ENCODE results near the gene PLEK.

The PLEK gene

DNA sequence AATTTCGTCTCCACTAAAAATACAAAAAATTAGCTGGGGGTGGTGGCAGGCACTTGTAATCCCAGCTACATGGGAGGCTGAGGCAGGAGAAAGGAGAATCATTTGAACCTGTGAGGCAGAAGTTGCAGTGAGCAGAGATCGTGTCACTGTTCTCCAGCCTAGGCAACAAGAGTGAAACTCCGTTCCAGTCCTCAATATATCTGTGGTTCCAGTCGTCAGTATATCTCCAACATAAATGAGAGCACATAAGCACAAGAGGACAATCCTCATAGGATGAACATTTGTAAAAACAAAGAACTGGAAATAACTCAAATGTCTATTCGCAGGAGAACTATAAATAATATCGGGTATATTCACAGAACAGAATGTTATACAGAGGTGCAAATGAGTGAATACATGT, 13.1 kb upstream of the PLEK start:
- TF ChIP-seq, protein P1, sequence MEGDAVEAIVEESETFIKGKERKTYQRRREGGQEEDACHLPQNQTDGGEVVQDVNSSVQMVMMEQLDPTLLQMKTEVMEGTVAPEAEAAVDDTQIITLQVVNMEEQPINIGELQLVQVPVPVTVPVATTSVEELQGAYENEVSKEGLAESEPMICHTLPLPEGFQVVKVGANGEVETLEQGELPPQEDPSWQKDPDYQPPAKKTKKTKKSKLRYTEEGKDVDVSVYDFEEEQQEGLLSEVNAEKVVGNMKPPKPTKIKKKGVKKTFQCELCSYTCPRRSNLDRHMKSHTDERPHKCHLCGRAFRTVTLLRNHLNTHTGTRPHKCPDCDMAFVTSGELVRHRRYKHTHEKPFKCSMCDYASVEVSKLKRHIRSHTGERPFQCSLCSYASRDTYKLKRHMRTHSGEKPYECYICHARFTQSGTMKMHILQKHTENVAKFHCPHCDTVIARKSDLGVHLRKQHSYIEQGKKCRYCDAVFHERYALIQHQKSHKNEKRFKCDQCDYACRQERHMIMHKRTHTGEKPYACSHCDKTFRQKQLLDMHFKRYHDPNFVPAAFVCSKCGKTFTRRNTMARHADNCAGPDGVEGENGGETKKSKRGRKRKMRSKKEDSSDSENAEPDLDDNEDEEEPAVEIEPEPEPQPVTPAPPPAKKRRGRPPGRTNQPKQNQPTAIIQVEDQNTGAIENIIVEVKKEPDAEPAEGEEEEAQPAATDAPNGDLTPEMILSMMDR (IDR thresholded peaks at IDR 0.05; ENCODE audit: low read depth, low read length, missing control alignments): no peak
- no peak overlapping the region for H3K4me3 ChIP-seq (ENCODE audit: low read depth, low read length)
- DNase-seq (ENCODE audit: low read depth): no peak
- in situ Hi-C loops (cut with HindIII; ENCODE audit: low sequenced_read_pairs): no loop called here

DNA sequence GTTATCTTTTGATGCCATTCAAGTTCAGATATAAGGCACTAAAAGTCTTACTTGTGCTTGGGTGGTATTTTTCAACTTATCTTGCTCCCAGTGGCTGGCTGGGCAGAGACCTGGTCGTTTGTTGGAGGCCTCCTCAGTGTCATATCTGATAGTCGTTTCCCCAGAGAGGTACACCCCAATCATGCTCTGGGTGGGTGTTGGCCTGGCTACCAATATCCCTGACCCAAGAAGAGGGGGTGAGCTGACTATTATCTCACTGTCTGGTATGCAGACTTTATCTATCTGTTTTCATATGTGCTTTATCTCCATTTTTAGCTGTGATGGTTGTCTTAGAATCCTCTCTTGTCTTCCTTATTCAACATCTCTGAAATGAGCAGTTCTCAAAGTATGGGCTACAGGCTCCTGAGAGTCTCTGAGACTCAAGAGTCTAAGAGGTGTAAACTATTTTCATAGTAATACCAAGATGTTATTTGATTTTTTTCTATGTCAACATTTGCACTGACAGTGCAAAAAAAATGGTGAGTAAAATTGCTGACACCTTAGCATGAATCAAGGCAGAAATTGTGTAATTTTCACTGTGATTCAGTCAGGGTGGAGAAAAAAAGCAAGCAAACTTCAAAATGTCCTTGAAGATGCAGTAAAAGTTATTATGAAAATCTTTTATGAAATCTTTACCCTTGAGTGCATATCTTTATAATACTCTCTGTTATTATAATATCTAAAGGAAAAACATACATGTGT, 12.3 kb upstream of the PLEK start:
- H3K4me3 ChIP-seq (ENCODE audit: low read depth, low read length): no peak overlapping the region
- TF ChIP-seq, protein P1 (IDR thresholded peaks at IDR 0.05; ENCODE audit: low read depth, low read length, missing control alignments): no peak
- DNase-seq (ENCODE audit: low read depth): no peak
- in situ Hi-C loops (cut with HindIII; ENCODE audit: low sequenced_read_pairs): no loop called here

DNA sequence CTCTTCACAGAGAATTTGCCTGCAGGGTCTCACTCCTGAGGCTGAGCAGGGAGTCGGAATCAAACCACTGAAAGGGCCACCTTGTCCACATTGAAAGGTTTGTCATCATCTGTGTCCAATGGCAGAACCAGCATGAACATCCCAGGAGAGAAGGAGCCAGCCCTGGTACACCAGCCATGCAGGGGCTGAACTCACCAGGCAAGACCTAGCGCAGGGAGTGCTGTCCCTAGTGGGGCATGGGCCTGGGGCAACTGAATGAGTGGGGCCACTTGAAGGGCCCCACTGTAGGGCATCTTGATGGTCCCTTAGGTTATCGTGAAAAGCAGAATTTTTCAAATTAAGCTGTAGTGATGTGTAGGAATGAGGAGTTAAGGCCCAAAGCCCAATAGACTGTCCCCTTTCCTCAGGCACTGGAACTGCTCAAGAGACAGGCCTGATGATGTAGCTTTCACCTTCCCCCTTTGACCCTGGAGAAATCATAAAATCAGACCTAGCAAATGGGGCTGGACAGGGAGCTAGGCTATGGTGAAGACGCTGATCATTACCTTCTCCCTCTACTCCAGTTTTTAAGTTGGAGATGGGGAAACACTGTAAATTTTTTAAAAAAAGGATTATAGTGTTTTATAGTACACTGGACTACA, 8.4 kb upstream of the PLEK start:
- TF ChIP-seq, protein P1 (IDR thresholded peaks at IDR 0.05; ENCODE audit: low read depth, low read length, missing control alignments): no peak
- no peak overlapping the region for H3K4me3 ChIP-seq (ENCODE audit: low read depth, low read length)
- no peak for DNase-seq (ENCODE audit: low read depth)
- in situ Hi-C loops (cut with HindIII; ENCODE audit: low sequenced_read_pairs): no loop called here

DNA sequence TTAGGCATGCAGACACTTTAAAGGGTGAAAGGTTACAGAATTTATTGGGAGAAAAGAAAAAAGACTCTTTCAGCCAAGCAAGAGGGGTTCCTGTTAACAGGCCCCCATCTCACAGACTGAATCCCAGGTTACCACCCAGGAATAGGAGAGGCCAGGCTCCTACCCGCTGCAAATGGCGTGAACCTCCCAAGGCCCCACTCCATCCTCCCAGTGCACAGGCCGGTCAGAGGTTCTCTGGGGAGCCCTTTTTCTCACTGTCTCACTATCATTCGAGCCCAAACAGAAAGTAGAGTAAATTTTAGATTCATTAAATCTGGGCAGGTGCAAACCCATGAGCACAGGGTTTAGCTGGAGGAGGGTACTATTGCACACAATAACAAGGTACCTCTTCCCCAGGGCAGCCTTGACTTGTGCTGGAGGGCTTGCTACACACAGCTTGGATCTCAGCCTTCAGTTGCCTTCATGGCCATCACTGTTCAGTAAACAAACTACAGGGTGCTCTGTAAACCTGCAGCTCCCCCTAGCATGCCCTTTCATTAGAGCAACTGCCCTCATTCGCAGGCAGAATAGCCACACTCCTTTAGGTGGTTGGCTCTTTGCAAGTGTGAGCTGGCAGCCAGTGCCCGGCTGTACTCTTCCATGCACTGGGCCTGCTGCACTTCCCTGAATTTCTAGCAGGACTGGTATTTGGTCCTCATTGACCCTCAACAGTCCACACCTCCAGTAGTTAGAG, 7.3 kb upstream of the PLEK start:
- TF ChIP-seq, protein P1 (IDR thresholded peaks at IDR 0.05; ENCODE audit: low read depth, low read length, missing control alignments): peak; percentile 45
- DNase-seq (ENCODE audit: low read depth): no peak
- H3K4me3 ChIP-seq (ENCODE audit: low read depth, low read length): no peak overlapping the region
- in situ Hi-C loops (cut with HindIII; ENCODE audit: low sequenced_read_pairs): no loop called here

DNA sequence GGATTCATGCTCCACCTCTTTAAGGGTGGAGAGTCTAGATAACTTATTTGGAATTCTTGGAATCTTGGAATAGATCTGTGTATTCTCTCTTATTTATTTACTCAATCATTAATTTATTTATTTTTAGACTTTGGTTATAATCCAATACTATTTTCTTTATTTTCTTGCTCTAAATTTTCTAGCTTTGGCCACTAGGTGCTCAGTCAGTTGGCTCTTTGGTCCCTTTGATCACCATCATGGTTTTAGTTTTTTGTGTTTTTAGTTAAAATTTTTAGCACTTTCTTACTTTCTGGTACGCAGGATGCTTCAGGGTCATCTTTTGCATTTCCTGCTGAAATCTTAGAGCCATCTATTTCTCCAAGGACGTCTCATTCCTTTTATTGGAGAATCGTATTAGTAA, 5.2 kb upstream of the PLEK start:
- TF ChIP-seq, protein P1 (IDR thresholded peaks at IDR 0.05; ENCODE audit: low read depth, low read length, missing control alignments): peak; percentile 10
- DNase-seq (ENCODE audit: low read depth): no peak
- no peak overlapping the region for H3K4me3 ChIP-seq (ENCODE audit: low read depth, low read length)
- in situ Hi-C loops (cut with HindIII; ENCODE audit: low sequenced_read_pairs): no loop called here

DNA sequence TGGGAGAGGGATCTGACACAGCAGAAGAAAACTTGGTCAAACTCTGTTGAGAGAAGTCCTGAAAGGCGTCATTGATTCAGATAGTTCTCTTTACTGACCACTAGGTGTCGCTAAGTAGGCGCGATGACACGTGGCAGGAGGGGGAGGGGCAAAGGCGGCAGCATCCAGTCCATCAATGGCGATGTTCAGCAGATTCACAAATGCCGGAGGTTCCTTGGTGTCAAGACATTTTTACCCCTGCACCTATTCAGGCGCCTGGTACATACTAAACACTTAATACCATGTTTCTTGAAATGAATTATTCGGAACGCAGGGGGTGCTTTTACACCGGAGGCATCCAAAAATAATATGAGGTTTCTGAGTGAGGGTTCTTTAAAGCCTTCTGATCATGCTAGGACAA, 3.0 kb upstream of the PLEK start:
- peak; percentile 5 for DNase-seq (ENCODE audit: low read depth)
- H3K4me3 ChIP-seq (ENCODE audit: low read depth, low read length): no peak overlapping the region
- TF ChIP-seq, protein P1 (IDR thresholded peaks at IDR 0.05; ENCODE audit: low read depth, low read length, missing control alignments): peak; percentile 57
- in situ Hi-C loops (cut with HindIII; ENCODE audit: low sequenced_read_pairs): no loop called here
